Calu3 (cell line): Measurements from ENCODE around the gene MYO10. TPM values are rescaled to one million over a fixed set of nuclear protein-coding genes. Genes with fewer than 3 reads are reported as not detected.
"Not testable (repeated sequence)": the region's sequence is repeated elsewhere in the genome, so short reads cannot be mapped to it uniquely, and the experiment has no call there.

Experiments used
- BruUV-seq: library from RNA; stranded (reverse); fragments of 400-500 nt; replicated peaks from 2 replicates; lab custom pipeline; 2021; lab: Mats Ljungman, UMichigan
- CTCF ChIA-PET: fragments of 300-600 bp; sonication (Branson Sonifier 250); formaldehyde crosslinking; loops from one replicate; lab custom pipeline; 2022; ENCODE audit warnings: antibody characterized with exemption; lab: Charles Lee
- DNase-seq: peaks from one replicate; pipeline ENCODE4 v3.0.0; 2022
- H3K27ac Mint-ChIP-seq: one replicate; pipeline ENCODE4 v1.8.0; 2022; ENCODE audit warnings: mixed read lengths; ENCODE audit not compliant: unreplicated experiment
- H3K27me3 Mint-ChIP-seq: one replicate; pipeline ENCODE4 v1.8.0; 2022; ENCODE audit warnings: mixed read lengths; ENCODE audit not compliant: unreplicated experiment
- H3K36me3 Mint-ChIP-seq: one replicate; pipeline ENCODE4 v1.8.0; 2022; ENCODE audit warnings: mild to moderate bottlenecking, moderate library complexity, mixed read lengths; ENCODE audit not compliant: insufficient read depth, unreplicated experiment
- H3K4me1 Mint-ChIP-seq: one replicate; pipeline ENCODE4 v1.8.0; 2022; ENCODE audit warnings: mild to moderate bottlenecking, low read depth, mixed read lengths; ENCODE audit not compliant: unreplicated experiment
- H3K4me3 Mint-ChIP-seq: one replicate; pipeline ENCODE4 v1.8.0; 2022; ENCODE audit warnings: mild to moderate bottlenecking, low read depth, moderate library complexity, mixed read lengths; ENCODE audit not compliant: unreplicated experiment
- H3K9me3 Mint-ChIP-seq: one replicate; pipeline ENCODE4 v1.8.0; 2022; ENCODE audit warnings: low read depth, mixed read lengths; ENCODE audit not compliant: unreplicated experiment
- CTCF ChIP-seq: fragments of 200-600 bp; IDR thresholded peaks from one replicate; pipeline ENCODE4 v1.8.0; 2022; ENCODE audit warnings: antibody characterized with exemption; ENCODE audit not compliant: unreplicated experiment
- intact Hi-C: fragments of 100-400 bp; cut with micrococcal nuclease; formaldehyde crosslinking; loops from one replicate; pipeline ENCODE4 v1.10.0; 2022; ENCODE audit not compliant: unreplicated experiment
- total RNA-seq: library from RNA; stranded (reverse); gene quantifications from 2 replicates; pipeline ENCODE4 v1.2.3, GENCODE V29; 2022

The MYO10 gene
- total RNA-seq, 1 experiment from 2014 or later, result 101 TPM

- Mint-ChIP-seq H3K4me3 (no peak overlapping the region), H3K4me1 (no peaks in the 10 kb centered on the region), H3K27me3 (peaks cover 10% of the 10 kb centered on the region), H3K27ac (no peak overlapping the region), H3K9me3 (no peaks in the 10 kb centered on the region), H3K36me3 (peaks cover 36% of the 10 kb centered on the region)
- intact Hi-C loops, result no loop called here
- DNase-seq, result no peak
- no TSS peak for BruUV-seq
- CTCF ChIA-PET, result interaction anchor here (0.6 kb wide), 1 partner anchor 40 kb away, joined by 3 read pairs; no protein-coding TSS in a partner anchor
- TF ChIP-seq CTCF, result no peak
Observed at GRCh38 chr5:16660982-16661381, 275.1 kb downstream of the MYO10 start.

- intact Hi-C loops, result no loop called here
- Mint-ChIP-seq H3K27me3 (peaks cover 10% of the 10 kb centered on the region), H3K36me3 (peaks cover 21% of the 10 kb centered on the region), H3K4me3 (no peak overlapping the region), H3K9me3 (no peaks in the 10 kb centered on the region), H3K4me1 (no peaks in the 10 kb centered on the region), H3K27ac (no peak overlapping the region)
- TF ChIP-seq CTCF, result no peak
- DNase-seq, result no peak
- BruUV-seq, result no TSS peak
- CTCF ChIA-PET, result no interaction called here
Observed at GRCh38 chr5:16659536-16659935, 276.6 kb downstream of the MYO10 start.

GRCh38 chr5:16656561-16657191 lies 279.4 kb downstream of the MYO10 start:
- CTCF ChIA-PET, result interaction anchor here (0.9 to 1.1 kb wide), 2 partner anchors 10 to 167 kb away, joined by 3 to 5 read pairs; no protein-coding TSS in a partner anchor
- Mint-ChIP-seq H3K4me3 (no peak overlapping the region), H3K4me1 (no peaks in the 10 kb centered on the region), H3K9me3 (no peaks in the 10 kb centered on the region), H3K36me3 (no peaks in the 10 kb centered on the region), H3K27ac (no peak overlapping the region), H3K27me3 (peaks cover 10% of the 10 kb centered on the region)
- TF ChIP-seq CTCF, result no peak
- DNase-seq, result no peak
- intact Hi-C loops, result no loop called here
- BruUV-seq, result no TSS peak

GRCh38 chr5:16654647-16655334 lies 281.3 kb downstream of the MYO10 start:
- CTCF ChIA-PET, result no interaction called here

GRCh38 chr5:16648739-16649138 lies 287.3 kb downstream of the MYO10 start:
- intact Hi-C loops, H3K4me3 Mint-ChIP-seq, H3K27ac Mint-ChIP-seq, H3K4me1 Mint-ChIP-seq, CTCF ChIA-PET, BruUV-seq, H3K36me3 Mint-ChIP-seq, H3K9me3 Mint-ChIP-seq, DNase-seq: not testable (repeated sequence)
- peaks cover 27% of the 10 kb centered on the region for H3K27me3 Mint-ChIP-seq

More at GRCh38 chr5:16654647-16655334, 281.3 kb downstream of the MYO10 start:
- no peak overlapping the region for H3K27ac Mint-ChIP-seq
- DNase-seq, result no peak
- no TSS peak for BruUV-seq
- intact Hi-C loops, result no loop called here
- no peak for TF ChIP-seq CTCF
- no peak overlapping the region for H3K4me3 Mint-ChIP-seq
- H3K36me3 Mint-ChIP-seq, result no peaks in the 10 kb centered on the region
- H3K9me3 Mint-ChIP-seq, result no peaks in the 10 kb centered on the region
- peaks cover 10% of the 10 kb centered on the region for H3K27me3 Mint-ChIP-seq
- no peaks in the 10 kb centered on the region for H3K4me1 Mint-ChIP-seq
